Large intestine (tissue), 3 donors: ENCODE results near the gene HIGD1C. TPM values are rescaled to one million over a fixed set of nuclear protein-coding genes. Genes with fewer than 3 reads are reported as not detected.
"Not testable (repeated sequence)": the region's sequence is repeated elsewhere in the genome, so short reads cannot be mapped to it uniquely, and the experiment has no call there.

Experiments
- DNase-seq, 2 donors: peaks; one replicate each; pipeline versions ENCODE4 v3.0.0 to v3.0.0-alpha.2; 2013
- H3K27ac ChIP-seq: one replicate; pipeline ENCODE4 v1.5.1; 2013; ENCODE audit warnings: low read length
- H3K27me3 ChIP-seq: 2 replicates; pipeline ENCODE4 v1.6.1; 2013; ENCODE audit warnings: low read length; ENCODE audit not compliant: control insufficient read depth, insufficient read depth
- H3K36me3 ChIP-seq: 2 replicates; pipeline ENCODE4 v1.6.1; 2013; ENCODE audit warnings: low read length; ENCODE audit not compliant: control insufficient read depth, insufficient read depth
- H3K4me1 ChIP-seq: one replicate; pipeline ENCODE4 v1.6.1; 2013; ENCODE audit warnings: low read length; ENCODE audit not compliant: control insufficient read depth, insufficient read depth
- H3K4me3 ChIP-seq: one replicate; pipeline ENCODE4 v1.5.1; 2013; ENCODE audit warnings: low read length
- H3K9me3 ChIP-seq: one replicate; pipeline ENCODE4 v1.6.1; 2013; ENCODE audit warnings: mild to moderate bottlenecking, low read depth, low read length, moderate library complexity; ENCODE audit not compliant: control insufficient read depth
- WGBS: methylation state at CpG from one replicate; pipeline ENCODE4 v1.1.5; 2013; ENCODE audit warnings: low lambda C conversion rate; ENCODE audit not compliant: insufficient coverage; 5-methylcytosine and 5-hydroxymethylcytosine counted together
- polyA plus RNA-seq: library from polyadenylated mRNA; unstranded; fragments of 120-200 nt; gene quantifications from one replicate; pipeline ENCODE4 v1.2.1, GENCODE V29; 2013

Gene HIGD1C
- polyA plus RNA-seq, 1 donor: not detected

- H3K4me1 ChIP-seq: peaks cover 12% of the 10 kb centered on the region
- H3K27ac ChIP-seq: no peak overlapping the region
- H3K36me3 ChIP-seq: peaks cover 2% of the 10 kb centered on the region
- 100% methylated on average over 2 of the region's 7 CpGs for WGBS
- no peak for DNase-seq
- H3K27me3 ChIP-seq: no peaks in the 10 kb centered on the region
- no peak overlapping the region for H3K4me3 ChIP-seq
- no peaks in the 10 kb centered on the region for H3K9me3 ChIP-seq
Measured at GRCh38 chr12:51013441-51013840, 61.1 kb downstream of the HIGD1C start.

- not testable (repeated sequence) for H3K9me3 ChIP-seq, DNase-seq, H3K4me3 ChIP-seq, H3K27ac ChIP-seq, H3K4me1 ChIP-seq, H3K27me3 ChIP-seq, H3K36me3 ChIP-seq
- no CpG with 5 or more reads among the region's 9 CpGs for WGBS
Measured at GRCh38 chr12:51014467-51014866, 62.1 kb downstream of the HIGD1C start.

GRCh38 chr12:51017452-51017851 lies 65.1 kb downstream of the HIGD1C start:
- Histone ChIP-seq H3K4me1 (peaks cover 13% of the 10 kb centered on the region), H3K36me3 (peaks cover 4% of the 10 kb centered on the region), H3K9me3 (no peaks in the 10 kb centered on the region), H3K4me3 (no peak overlapping the region), H3K27me3 (no peaks in the 10 kb centered on the region), H3K27ac (no peak overlapping the region)
- no peak for DNase-seq

- Histone ChIP-seq H3K4me1 (peaks cover 27% of the 10 kb centered on the region), H3K4me3 (no peak overlapping the region), H3K27me3 (no peaks in the 10 kb centered on the region), H3K36me3 (peaks cover 2% of the 10 kb centered on the region), H3K9me3 (no peaks in the 10 kb centered on the region), H3K27ac (no peak overlapping the region)
- no peak for DNase-seq
- 86% methylated on average over 1 of the region's 2 CpGs for WGBS
Measured at GRCh38 chr12:51018956-51019355, 66.6 kb downstream of the HIGD1C start.

GRCh38 chr12:51019927-51020326 lies 67.6 kb downstream of the HIGD1C start:
- no peak for DNase-seq
- Histone ChIP-seq H3K4me1 (peaks cover 30% of the 10 kb centered on the region), H3K27me3 (no peaks in the 10 kb centered on the region), H3K27ac (no peak overlapping the region), H3K36me3 (peaks cover 2% of the 10 kb centered on the region), H3K4me3 (no peak overlapping the region), H3K9me3 (no peaks in the 10 kb centered on the region)
- WGBS: no CpG with 5 or more reads among the region's 2 CpGs

Other genes starting within 250 kb of the HIGD1C start
- gene ATF1, start 188.4 kb upstream of the HIGD1C start, polyA plus RNA-seq: 35.3 TPM
- 0.01 TPM for gene TMPRSS12, start 109.6 kb upstream of the HIGD1C start, polyA plus RNA-seq
- 73.1 TPM for gene SLC11A2, start 73.8 kb downstream of the HIGD1C start, polyA plus RNA-seq
- gene LETMD1, start 95.8 kb downstream of the HIGD1C start, polyA plus RNA-seq: 180 TPM
- gene CSRNP2, start 131.1 kb downstream of the HIGD1C start, polyA plus RNA-seq: 18.9 TPM
- 31.6 TPM for gene TFCP2, start 220.6 kb downstream of the HIGD1C start, polyA plus RNA-seq